Common myeloid progenitor, CD34-positive (primary cell): Measurements from ENCODE around the gene LYZL2.
"Not testable (repeated sequence)": the region's sequence is repeated elsewhere in the genome, so short reads cannot be mapped to it uniquely, and the experiment has no call there.

Experiments used
- CTCF ChIA-PET: fragments of 350-600 bp; sonication (Branson Sonifier 250); formaldehyde crosslinking; loops from one replicate; lab custom pipeline; 2021; ENCODE audit warnings: antibody characterized with exemption; lab: Charles Lee
- POLR2A ChIA-PET: fragments of 350-600 bp; sonication (Branson Sonifier 250); formaldehyde crosslinking; loops from one replicate; lab custom pipeline; 2021; ENCODE audit warnings: antibody characterized with exemption; lab: Charles Lee
- DNase-seq, 3 donors: peaks; one replicate each; pipeline versions ENCODE4 v3.0.0 to v3.0.0-alpha.2; 2013
- H3K27ac ChIP-seq, 2 experiments: 1 replicate in 1 of 2; 2 replicates in 1 of 2; pipeline ENCODE4 v1.7.0; 2013; ENCODE audit warnings: inconsistent platforms in 2 of 2, low read length in 2 of 2, mild to moderate bottlenecking in 2 of 2, low read depth in 1 of 2, moderate library complexity in 1 of 2; ENCODE audit not compliant: severe bottlenecking in 2 of 2, insufficient read depth in 1 of 2, poor library complexity in 1 of 2
- H3K27me3 ChIP-seq, 5 experiments: replicated peaks in 2 of 5; 1 replicate in 3 of 5; 2 replicates in 2 of 5; pipeline versions ENCODE4 v1.6.1 to v1.7.0; 2013; ENCODE audit warnings: low read length in 4 of 5, mild to moderate bottlenecking in 2 of 5, moderate library complexity in 2 of 5, inconsistent platforms in 1 of 5; ENCODE audit not compliant: insufficient read depth in 5 of 5, control insufficient read depth in 4 of 5
- H3K36me3 ChIP-seq, 4 experiments: 1 replicate in 2 of 4; 2 replicates in 2 of 4; pipeline versions ENCODE4 v1.6.1 to v1.7.0; 2013; ENCODE audit warnings: low read length in 3 of 4, control low read depth in 1 of 4, mild to moderate bottlenecking in 1 of 4; ENCODE audit not compliant: control insufficient read depth in 4 of 4, insufficient read depth in 4 of 4
- H3K4me1 ChIP-seq, 4 experiments: 1 replicate in 3 of 4; 2 replicates in 1 of 4; pipeline versions ENCODE4 v1.6.1 to v1.7.1; 2013; ENCODE audit warnings: low read length in 3 of 4, mild to moderate bottlenecking in 3 of 4, control low read depth in 1 of 4, inconsistent platforms in 1 of 4, moderate library complexity in 1 of 4; ENCODE audit not compliant: control insufficient read depth in 4 of 4, insufficient read depth in 4 of 4; ENCODE audit errors: control extremely low read depth in 1 of 4
- H3K4me3 ChIP-seq, 7 experiments: 1 replicate in 4 of 7; 2 replicates in 3 of 7; pipeline versions ENCODE4 v1.5.1 to v1.7.0; 2013; ENCODE audit warnings: mild to moderate bottlenecking in 7 of 7, low read length in 6 of 7, moderate library complexity in 6 of 7, inconsistent platforms in 2 of 7, low read depth in 2 of 7, control low read depth in 1 of 7; ENCODE audit not compliant: insufficient read depth in 4 of 7, control insufficient read depth in 1 of 7; ENCODE audit errors: extremely low read depth in 1 of 7
- H3K9me3 ChIP-seq, 5 experiments: 1 replicate in 4 of 5; 2 replicates in 1 of 5; pipeline versions ENCODE4 v1.6.1 to v1.7.1; 2013; ENCODE audit warnings: low read length in 4 of 5, mild to moderate bottlenecking in 2 of 5, inconsistent platforms in 1 of 5, low read depth in 1 of 5, moderate library complexity in 1 of 5; ENCODE audit not compliant: control insufficient read depth in 4 of 5, insufficient read depth in 2 of 5; ENCODE audit errors: control extremely low read depth in 1 of 5
- WGBS: methylation state at CpG from one replicate; pipeline ENCODE4 v1.1.5; 2013; ENCODE audit not compliant: insufficient coverage; 5-methylcytosine and 5-hydroxymethylcytosine counted together

The LYZL2 gene

GRCh38 chr10:30651470-30652397, 22.2 kb upstream of the LYZL2 start:
- POLR2A ChIA-PET, H3K9me3 ChIP-seq, H3K4me3 ChIP-seq, H3K36me3 ChIP-seq, H3K4me1 ChIP-seq, H3K27ac ChIP-seq, DNase-seq: not testable (repeated sequence)
- H3K27me3 ChIP-seq = peaks cover 3 to 55% (median 17%) of the 10 kb centered on the region in 5 experiments
- WGBS = 100% methylated on average over 6 of the region's 10 CpGs
- CTCF ChIA-PET = interaction anchor here (2.7 kb wide), 1 partner anchor 12 kb away, joined by 13 read pairs; no protein-coding TSS in a partner anchor

DNA sequence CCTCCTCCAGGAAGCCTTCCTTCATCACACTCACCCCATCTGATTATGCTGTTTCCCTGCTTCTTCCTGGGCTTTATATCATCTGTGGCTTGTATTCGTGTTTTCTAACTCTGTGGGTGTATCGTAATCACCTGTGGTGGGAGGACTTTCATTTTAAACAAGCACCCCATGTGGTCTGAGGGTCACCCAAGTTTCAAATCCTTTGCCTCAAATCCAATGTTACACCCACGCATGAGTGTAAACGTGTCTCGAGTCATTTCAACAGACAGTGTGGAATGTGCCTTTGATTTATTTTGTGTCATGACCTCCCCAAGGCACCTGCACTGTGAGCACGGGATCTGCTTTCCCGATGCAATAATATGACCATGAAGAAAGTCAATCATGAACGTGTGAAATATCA, 17.5 kb upstream of the LYZL2 start:
- Histone ChIP-seq H3K4me3 (no peak overlapping the region), H3K9me3 (no peaks in the 10 kb centered on the region), H3K4me1 (no peaks in the 10 kb centered on the region), H3K36me3 (no peaks in the 10 kb centered on the region), H3K27ac (no peak overlapping the region), H3K27me3 (peaks cover 5 to 63% (median 23%) of the 10 kb centered on the region in 5 experiments)
- WGBS = 82% methylated on average over 7 of the region's 8 CpGs
- DNase-seq = no peak
- CTCF ChIA-PET = interaction anchor here (0.6 to 1.2 kb wide), 3 partner anchors 9 to 56 kb away, joined by 3 to 4 read pairs (median 3); no protein-coding TSS in a partner anchor
- POLR2A ChIA-PET = no interaction called here

DNA sequence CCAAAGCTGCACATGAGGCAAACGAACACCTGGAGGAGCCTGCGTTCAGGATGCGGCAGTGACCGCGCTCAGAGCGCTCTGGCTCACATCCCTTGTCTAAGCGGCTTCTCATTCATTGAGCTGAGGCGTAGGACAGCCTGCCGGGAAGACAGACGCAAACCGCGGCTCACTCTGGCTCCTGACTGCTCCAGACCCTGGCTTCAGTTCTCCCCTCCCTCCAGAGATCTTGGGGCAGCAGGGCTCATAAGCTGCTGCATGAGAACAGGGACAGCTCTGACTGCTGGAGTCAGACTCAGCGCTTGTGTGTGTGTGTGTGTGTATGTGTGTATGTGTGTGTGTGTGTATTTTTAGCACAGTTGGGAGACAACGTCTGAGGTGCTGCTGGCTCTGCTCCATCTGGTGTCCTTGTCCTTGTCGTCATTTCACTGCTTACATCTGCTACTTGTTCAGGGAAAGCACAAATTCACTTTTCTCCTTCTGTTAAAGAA, 15.8 kb upstream of the LYZL2 start:
- ChIA-PET CTCF (interaction anchor here (1.1 kb wide), 1 partner anchor 9 kb away, joined by 3 read pairs; no protein-coding TSS in a partner anchor), POLR2A (no interaction called here)
- Histone ChIP-seq H3K27me3 (peaks cover 6 to 70% (median 24%) of the 10 kb centered on the region in 5 experiments), H3K9me3 (no peaks in the 10 kb centered on the region), H3K4me3 (no peak overlapping the region), H3K36me3 (no peaks in the 10 kb centered on the region), H3K27ac (no peak overlapping the region), H3K4me1 (no peaks in the 10 kb centered on the region)
- DNase-seq = peak; percentile 14 to 61 (median 54)
- 38% methylated on average over 14 of the region's 15 CpGs for WGBS

GRCh38 chr10:30644408-30644861, 14.9 kb upstream of the LYZL2 start:
- H3K36me3 ChIP-seq, H3K27ac ChIP-seq, CTCF ChIA-PET, H3K4me1 ChIP-seq, DNase-seq, POLR2A ChIA-PET, H3K9me3 ChIP-seq, H3K4me3 ChIP-seq: not testable (repeated sequence)
- WGBS = 93% methylated on average over 4 of the region's 5 CpGs
- H3K27me3 ChIP-seq = peaks cover 7 to 67% (median 20%) of the 10 kb centered on the region in 5 experiments

- H3K9me3 ChIP-seq, CTCF ChIA-PET, H3K4me3 ChIP-seq, H3K27ac ChIP-seq, DNase-seq, H3K36me3 ChIP-seq, H3K4me1 ChIP-seq, POLR2A ChIA-PET: not testable (repeated sequence)
- 83% methylated on average over 4 of the region's 12 CpGs for WGBS
- peaks cover 7 to 62% (median 20%) of the 10 kb centered on the region in 5 experiments for H3K27me3 ChIP-seq
Observed at GRCh38 chr10:30643557-30644199, 14.1 kb upstream of the LYZL2 start.

- H3K27me3 ChIP-seq = peaks cover 7 to 58% (median 22%) of the 10 kb centered on the region in 5 experiments
- H3K4me1 ChIP-seq, H3K27ac ChIP-seq, H3K9me3 ChIP-seq, H3K4me3 ChIP-seq, POLR2A ChIA-PET, CTCF ChIA-PET, DNase-seq, H3K36me3 ChIP-seq: not testable (repeated sequence)
- no CpG with 5 or more reads among the region's 13 CpGs for WGBS
Observed at GRCh38 chr10:30642856-30643255, 13.3 kb upstream of the LYZL2 start.
